Measurements from ENCODE around the gene SCGB2A2. TPM values are rescaled to one million over a fixed set of nuclear protein-coding genes. Genes with fewer than 3 reads are reported as not detected.

SCGB2A2 gene
- total and polyA plus RNA-seq, 4 donors, result not detected

GRCh38 chr11:62260261-62260953, 9.6 kb upstream of the SCGB2A2 start (continued):
- TF ChIP-seq, protein P1, sequence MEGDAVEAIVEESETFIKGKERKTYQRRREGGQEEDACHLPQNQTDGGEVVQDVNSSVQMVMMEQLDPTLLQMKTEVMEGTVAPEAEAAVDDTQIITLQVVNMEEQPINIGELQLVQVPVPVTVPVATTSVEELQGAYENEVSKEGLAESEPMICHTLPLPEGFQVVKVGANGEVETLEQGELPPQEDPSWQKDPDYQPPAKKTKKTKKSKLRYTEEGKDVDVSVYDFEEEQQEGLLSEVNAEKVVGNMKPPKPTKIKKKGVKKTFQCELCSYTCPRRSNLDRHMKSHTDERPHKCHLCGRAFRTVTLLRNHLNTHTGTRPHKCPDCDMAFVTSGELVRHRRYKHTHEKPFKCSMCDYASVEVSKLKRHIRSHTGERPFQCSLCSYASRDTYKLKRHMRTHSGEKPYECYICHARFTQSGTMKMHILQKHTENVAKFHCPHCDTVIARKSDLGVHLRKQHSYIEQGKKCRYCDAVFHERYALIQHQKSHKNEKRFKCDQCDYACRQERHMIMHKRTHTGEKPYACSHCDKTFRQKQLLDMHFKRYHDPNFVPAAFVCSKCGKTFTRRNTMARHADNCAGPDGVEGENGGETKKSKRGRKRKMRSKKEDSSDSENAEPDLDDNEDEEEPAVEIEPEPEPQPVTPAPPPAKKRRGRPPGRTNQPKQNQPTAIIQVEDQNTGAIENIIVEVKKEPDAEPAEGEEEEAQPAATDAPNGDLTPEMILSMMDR (IDR thresholded peaks at IDR 0.05; ENCODE audit: low read depth, low read length, missing input control), result no peak
- TF ChIP-seq FOXA2 (IDR thresholded peaks at IDR 0.05) (no peak), EGR1 (IDR thresholded peaks at IDR 0.05; ENCODE audit: low read depth in 2 of 2) (no peak), MAX (IDR thresholded peaks at IDR 0.05) (no peak), YY1 (IDR thresholded peaks at IDR 0.05) (no peak)

- no peak for TF ChIP-seq NR2F2 (IDR thresholded peaks at IDR 0.05)
- TF ChIP-seq, protein P2, sequence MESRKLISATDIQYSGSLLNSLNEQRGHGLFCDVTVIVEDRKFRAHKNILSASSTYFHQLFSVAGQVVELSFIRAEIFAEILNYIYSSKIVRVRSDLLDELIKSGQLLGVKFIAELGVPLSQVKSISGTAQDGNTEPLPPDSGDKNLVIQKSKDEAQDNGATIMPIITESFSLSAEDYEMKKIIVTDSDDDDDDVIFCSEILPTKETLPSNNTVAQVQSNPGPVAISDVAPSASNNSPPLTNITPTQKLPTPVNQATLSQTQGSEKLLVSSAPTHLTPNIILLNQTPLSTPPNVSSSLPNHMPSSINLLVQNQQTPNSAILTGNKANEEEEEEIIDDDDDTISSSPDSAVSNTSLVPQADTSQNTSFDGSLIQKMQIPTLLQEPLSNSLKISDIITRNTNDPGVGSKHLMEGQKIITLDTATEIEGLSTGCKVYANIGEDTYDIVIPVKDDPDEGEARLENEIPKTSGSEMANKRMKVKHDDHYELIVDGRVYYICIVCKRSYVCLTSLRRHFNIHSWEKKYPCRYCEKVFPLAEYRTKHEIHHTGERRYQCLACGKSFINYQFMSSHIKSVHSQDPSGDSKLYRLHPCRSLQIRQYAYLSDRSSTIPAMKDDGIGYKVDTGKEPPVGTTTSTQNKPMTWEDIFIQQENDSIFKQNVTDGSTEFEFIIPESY (IDR thresholded peaks at IDR 0.05), result no peak
- TF ChIP-seq FOXA1 (IDR thresholded peaks at IDR 0.05), result no peak
- DNase-seq (ENCODE audit: low spot score), result no peak
- no peak overlapping the region for H3K9ac ChIP-seq (ENCODE audit: low read depth in 1 of 2, low read length in 2 of 2)
- H3K36me3 ChIP-seq (ENCODE audit: control insufficient read depth in 4 of 4, insufficient read depth in 3 of 4, low read depth in 1 of 4, low read length in 3 of 4), result no peaks in the 10 kb centered on the region
- 91% methylated on average over 1 of the region's 1 CpG for WGBS
- no peaks in the 10 kb centered on the region for H3K9me3 ChIP-seq (ENCODE audit: control insufficient read depth in 4 of 4, low read length in 3 of 4)
- no peak overlapping the region for H3K27ac ChIP-seq (ENCODE audit: low read depth in 1 of 2, low read length in 2 of 2)
- H3K4me3 ChIP-seq (ENCODE audit: low read depth in 1 of 3, low read length in 3 of 3), result no peak overlapping the region
- no peaks in the 10 kb centered on the region for H3K4me1 ChIP-seq (ENCODE audit: control insufficient read depth in 4 of 4, insufficient read depth in 4 of 4, low read length in 3 of 4)
- H3K27me3 ChIP-seq (ENCODE audit: control insufficient read depth in 4 of 4, insufficient read depth in 4 of 4, low read length in 3 of 4), result peaks cover 0 to 5% (median 0%) of the 10 kb centered on the region in 4 donors
Measured at GRCh38 chr11:62264004-62264403, 6.0 kb upstream of the SCGB2A2 start.

GRCh38 chr11:62266558-62266957, 3.4 kb upstream of the SCGB2A2 start:
- Histone ChIP-seq H3K27ac (ENCODE audit: low read depth in 1 of 2, low read length in 2 of 2) (no peak overlapping the region), H3K9ac (ENCODE audit: low read depth in 1 of 2, low read length in 2 of 2) (no peak overlapping the region), H3K9me3 (ENCODE audit: control insufficient read depth in 4 of 4, low read length in 3 of 4) (no peaks in the 10 kb centered on the region), H3K4me3 (ENCODE audit: low read depth in 1 of 3, low read length in 3 of 3) (no peak overlapping the region), H3K36me3 (ENCODE audit: control insufficient read depth in 4 of 4, insufficient read depth in 3 of 4, low read depth in 1 of 4, low read length in 3 of 4) (no peaks in the 10 kb centered on the region), H3K4me1 (ENCODE audit: control insufficient read depth in 4 of 4, insufficient read depth in 4 of 4, low read length in 3 of 4) (no peaks in the 10 kb centered on the region), H3K27me3 (ENCODE audit: control insufficient read depth in 4 of 4, insufficient read depth in 4 of 4, low read length in 3 of 4) (peaks cover 0 to 5% (median 0%) of the 10 kb centered on the region in 4 donors)
- TF ChIP-seq MAX (IDR thresholded peaks at IDR 0.05) (no peak), GABPA (IDR thresholded peaks at IDR 0.05 in 1 of 2, conservative IDR thresholded peaks at IDR 0.05 in 1 of 2) (no peak)
- DNase-seq (ENCODE audit: low spot score), result no peak
- 73% methylated on average over 4 of the region's 4 CpGs for WGBS

DNA sequence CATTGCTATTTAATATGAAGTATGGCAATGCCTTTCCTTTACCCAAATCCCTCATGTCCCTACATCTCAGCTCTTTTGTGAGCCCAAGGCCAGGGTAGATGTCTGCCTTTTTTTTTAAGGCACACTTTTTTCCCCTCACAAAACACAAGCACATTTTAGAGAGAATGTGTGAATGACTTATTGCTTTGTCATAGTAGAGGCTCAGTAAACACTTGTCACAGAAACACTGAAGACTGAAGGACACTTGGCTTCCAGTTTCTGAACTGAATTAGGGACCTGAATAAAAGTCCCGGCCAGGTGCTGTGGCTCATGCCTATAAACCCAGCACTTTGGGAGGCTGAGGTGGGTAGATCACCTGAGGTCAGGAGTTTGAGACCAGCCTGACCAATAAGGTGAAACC, 2.9 kb upstream of the SCGB2A2 start:
- no peak for DNase-seq (ENCODE audit: low spot score)
- Histone ChIP-seq H3K36me3 (ENCODE audit: control insufficient read depth in 4 of 4, insufficient read depth in 3 of 4, low read depth in 1 of 4, low read length in 3 of 4) (no peaks in the 10 kb centered on the region), H3K9me3 (ENCODE audit: control insufficient read depth in 4 of 4, low read length in 3 of 4) (no peaks in the 10 kb centered on the region), H3K9ac (ENCODE audit: low read depth in 1 of 2, low read length in 2 of 2) (no peak overlapping the region), H3K4me3 (ENCODE audit: low read depth in 1 of 3, low read length in 3 of 3) (no peak overlapping the region), H3K4me1 (ENCODE audit: control insufficient read depth in 4 of 4, insufficient read depth in 4 of 4, low read length in 3 of 4) (no peaks in the 10 kb centered on the region), H3K27me3 (ENCODE audit: control insufficient read depth in 4 of 4, insufficient read depth in 4 of 4, low read length in 3 of 4) (peaks cover 0 to 5% (median 0%) of the 10 kb centered on the region in 4 donors), H3K27ac (ENCODE audit: low read depth in 1 of 2, low read length in 2 of 2) (no peak overlapping the region)
- no peak for TF ChIP-seq EGR1 (IDR thresholded peaks at IDR 0.05; ENCODE audit: low read depth in 2 of 2)
- TF ChIP-seq TAF1 (conservative IDR thresholded peaks at IDR 0.05), result no peak
- 75% methylated on average over 1 of the region's 1 CpG for WGBS

Data from liver (tissue), 9 donors.